Measurements from ENCODE around the gene RSKR. TPM values are rescaled to one million over a fixed set of nuclear protein-coding genes. Genes with fewer than 3 reads are reported as not detected.

Gene RSKR
- total and polyA plus RNA-seq, 9 of the 15 experiments (the other 6 are each of a cell fraction or from before 2014, with no cell fraction given): 1.4 to 42.3 (median 16.2) TPM

DNA sequence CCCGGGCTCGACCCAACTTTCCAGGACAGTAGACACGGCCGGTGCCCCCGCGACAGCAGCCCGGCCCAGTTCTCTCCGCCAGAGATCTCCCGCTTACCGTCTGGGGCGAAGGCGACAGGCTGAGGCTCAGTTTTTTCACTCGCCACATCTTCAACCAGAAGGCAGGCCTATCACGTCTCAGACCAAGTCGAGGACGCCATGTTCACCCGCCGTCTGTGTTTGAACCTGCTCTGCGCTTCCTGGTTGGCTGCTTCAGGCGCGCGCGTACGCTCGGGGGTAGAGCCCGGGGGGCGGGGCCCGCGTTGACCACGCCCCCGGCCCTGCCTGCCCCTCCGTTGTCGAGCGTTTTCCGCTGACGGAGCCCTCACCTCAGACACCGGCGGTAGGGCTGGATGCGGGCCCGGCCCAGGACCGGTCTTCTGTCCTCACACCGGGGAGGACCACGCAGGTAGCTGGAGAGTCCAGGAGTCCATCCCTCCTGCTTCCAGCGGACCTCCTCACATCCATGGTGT lies 15.1 kb downstream of the RSKR start, which contains the start of gene SPAG5 (continued):
- TF ChIP-seq EZH2 (IDR thresholded peaks at IDR 0.05; ENCODE audit: borderline replicate concordance, low read depth, low read length) (no peak), ZNF507 (tag; conservative IDR thresholded peaks at IDR 0.05) (no peak), MAFG (tag; conservative IDR thresholded peaks at IDR 0.05) (no peak), RBM39 (optimal IDR thresholded peaks at IDR 0.05; ENCODE audit: low read depth, low read length) (no peak), TRIM24 (IDR thresholded peaks at IDR 0.05) (no peak), PHF20 (IDR thresholded peaks at IDR 0.05; ENCODE audit: partially characterized antibody) (peak; percentile 86), RFX5 (IDR thresholded peaks at IDR 0.05; ENCODE audit: low read depth, low read length) (no peak), ZNF274 (IDR thresholded peaks at IDR 0.05; ENCODE audit: borderline replicate concordance, low read depth, low read length) (no peak), NR2F6 (CRISPR knock-in tag; IDR thresholded peaks at IDR 0.05) (no peak), EP300 (IDR thresholded peaks at IDR 0.05; ENCODE audit: low read length) (no peak), FIP1L1 (IDR thresholded peaks at IDR 0.05; ENCODE audit: low read depth, low read length, poor library complexity, severe bottlenecking) (no peak), FOXK1 (CRISPR knock-in tag; IDR thresholded peaks at IDR 0.05; ENCODE audit: borderline replicate concordance) (no peak), ZNF143 (CRISPR knock-in tag; IDR thresholded peaks at IDR 0.05) (no peak), GATAD2A (IDR thresholded peaks at IDR 0.05) (no peak), NFE2L1 (tag; IDR thresholded peaks at IDR 0.05; ENCODE audit: borderline replicate concordance, low read depth) (no peak), DNMT1 (IDR thresholded peaks at IDR 0.05) (no peak), BHLHE40 (IDR thresholded peaks at IDR 0.05; ENCODE audit: low read length) (no peak), MAFF (IDR thresholded peaks at IDR 0.05; ENCODE audit: low read length) (no peak), EWSR1 (IDR thresholded peaks at IDR 0.05; ENCODE audit: borderline replicate concordance, low read depth, partially characterized antibody) (no peak), C11orf30 (IDR thresholded peaks at IDR 0.05; ENCODE audit: low read depth) (peak; percentile 88)
- TF ChIP-seq, protein P1, sequence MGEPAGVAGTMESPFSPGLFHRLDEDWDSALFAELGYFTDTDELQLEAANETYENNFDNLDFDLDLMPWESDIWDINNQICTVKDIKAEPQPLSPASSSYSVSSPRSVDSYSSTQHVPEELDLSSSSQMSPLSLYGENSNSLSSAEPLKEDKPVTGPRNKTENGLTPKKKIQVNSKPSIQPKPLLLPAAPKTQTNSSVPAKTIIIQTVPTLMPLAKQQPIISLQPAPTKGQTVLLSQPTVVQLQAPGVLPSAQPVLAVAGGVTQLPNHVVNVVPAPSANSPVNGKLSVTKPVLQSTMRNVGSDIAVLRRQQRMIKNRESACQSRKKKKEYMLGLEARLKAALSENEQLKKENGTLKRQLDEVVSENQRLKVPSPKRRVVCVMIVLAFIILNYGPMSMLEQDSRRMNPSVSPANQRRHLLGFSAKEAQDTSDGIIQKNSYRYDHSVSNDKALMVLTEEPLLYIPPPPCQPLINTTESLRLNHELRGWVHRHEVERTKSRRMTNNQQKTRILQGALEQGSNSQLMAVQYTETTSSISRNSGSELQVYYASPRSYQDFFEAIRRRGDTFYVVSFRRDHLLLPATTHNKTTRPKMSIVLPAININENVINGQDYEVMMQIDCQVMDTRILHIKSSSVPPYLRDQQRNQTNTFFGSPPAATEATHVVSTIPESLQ (CRISPR knock-in tag; IDR thresholded peaks at IDR 0.05): no peak
- TF ChIP-seq, protein P2, sequence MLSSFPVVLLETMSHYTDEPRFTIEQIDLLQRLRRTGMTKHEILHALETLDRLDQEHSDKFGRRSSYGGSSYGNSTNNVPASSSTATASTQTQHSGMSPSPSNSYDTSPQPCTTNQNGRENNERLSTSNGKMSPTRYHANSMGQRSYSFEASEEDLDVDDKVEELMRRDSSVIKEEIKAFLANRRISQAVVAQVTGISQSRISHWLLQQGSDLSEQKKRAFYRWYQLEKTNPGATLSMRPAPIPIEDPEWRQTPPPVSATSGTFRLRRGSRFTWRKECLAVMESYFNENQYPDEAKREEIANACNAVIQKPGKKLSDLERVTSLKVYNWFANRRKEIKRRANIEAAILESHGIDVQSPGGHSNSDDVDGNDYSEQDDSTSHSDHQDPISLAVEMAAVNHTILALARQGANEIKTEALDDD (IDR thresholded peaks at IDR 0.05): no peak
- TF ChIP-seq, protein P3, sequence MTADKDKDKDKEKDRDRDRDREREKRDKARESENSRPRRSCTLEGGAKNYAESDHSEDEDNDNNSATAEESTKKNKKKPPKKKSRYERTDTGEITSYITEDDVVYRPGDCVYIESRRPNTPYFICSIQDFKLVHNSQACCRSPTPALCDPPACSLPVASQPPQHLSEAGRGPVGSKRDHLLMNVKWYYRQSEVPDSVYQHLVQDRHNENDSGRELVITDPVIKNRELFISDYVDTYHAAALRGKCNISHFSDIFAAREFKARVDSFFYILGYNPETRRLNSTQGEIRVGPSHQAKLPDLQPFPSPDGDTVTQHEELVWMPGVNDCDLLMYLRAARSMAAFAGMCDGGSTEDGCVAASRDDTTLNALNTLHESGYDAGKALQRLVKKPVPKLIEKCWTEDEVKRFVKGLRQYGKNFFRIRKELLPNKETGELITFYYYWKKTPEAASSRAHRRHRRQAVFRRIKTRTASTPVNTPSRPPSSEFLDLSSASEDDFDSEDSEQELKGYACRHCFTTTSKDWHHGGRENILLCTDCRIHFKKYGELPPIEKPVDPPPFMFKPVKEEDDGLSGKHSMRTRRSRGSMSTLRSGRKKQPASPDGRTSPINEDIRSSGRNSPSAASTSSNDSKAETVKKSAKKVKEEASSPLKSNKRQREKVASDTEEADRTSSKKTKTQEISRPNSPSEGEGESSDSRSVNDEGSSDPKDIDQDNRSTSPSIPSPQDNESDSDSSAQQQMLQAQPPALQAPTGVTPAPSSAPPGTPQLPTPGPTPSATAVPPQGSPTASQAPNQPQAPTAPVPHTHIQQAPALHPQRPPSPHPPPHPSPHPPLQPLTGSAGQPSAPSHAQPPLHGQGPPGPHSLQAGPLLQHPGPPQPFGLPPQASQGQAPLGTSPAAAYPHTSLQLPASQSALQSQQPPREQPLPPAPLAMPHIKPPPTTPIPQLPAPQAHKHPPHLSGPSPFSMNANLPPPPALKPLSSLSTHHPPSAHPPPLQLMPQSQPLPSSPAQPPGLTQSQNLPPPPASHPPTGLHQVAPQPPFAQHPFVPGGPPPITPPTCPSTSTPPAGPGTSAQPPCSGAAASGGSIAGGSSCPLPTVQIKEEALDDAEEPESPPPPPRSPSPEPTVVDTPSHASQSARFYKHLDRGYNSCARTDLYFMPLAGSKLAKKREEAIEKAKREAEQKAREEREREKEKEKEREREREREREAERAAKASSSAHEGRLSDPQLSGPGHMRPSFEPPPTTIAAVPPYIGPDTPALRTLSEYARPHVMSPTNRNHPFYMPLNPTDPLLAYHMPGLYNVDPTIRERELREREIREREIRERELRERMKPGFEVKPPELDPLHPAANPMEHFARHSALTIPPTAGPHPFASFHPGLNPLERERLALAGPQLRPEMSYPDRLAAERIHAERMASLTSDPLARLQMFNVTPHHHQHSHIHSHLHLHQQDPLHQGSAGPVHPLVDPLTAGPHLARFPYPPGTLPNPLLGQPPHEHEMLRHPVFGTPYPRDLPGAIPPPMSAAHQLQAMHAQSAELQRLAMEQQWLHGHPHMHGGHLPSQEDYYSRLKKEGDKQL (CRISPR knock-in tag; IDR thresholded peaks at IDR 0.05; ENCODE audit: borderline replicate concordance): no peak

Measured in K562 (cell line).